NT2/D1 (cell line): ENCODE measurements around the gene TMEM178A.

Experiments used
- DNase-seq: peaks from one replicate; pipeline ENCODE4 v3.0.0-alpha.2; 2011; ENCODE audit warnings: low read depth, low spot score
- H3K27me3 ChIP-seq: 2 replicates; pipeline ENCODE4 v1.6.0; 2011; ENCODE audit warnings: mild to moderate bottlenecking; ENCODE audit not compliant: insufficient read length, insufficient read depth
- H3K36me3 ChIP-seq: 2 replicates; pipeline ENCODE4 v1.6.1; 2011; ENCODE audit warnings: mild to moderate bottlenecking, low read length, mixed read lengths; ENCODE audit not compliant: insufficient read depth, insufficient read length
- H3K4me1 ChIP-seq: 2 replicates; pipeline ENCODE4 v1.5.1; 2011; ENCODE audit not compliant: insufficient read depth, insufficient read length
- H3K4me3 ChIP-seq: 2 replicates; pipeline ENCODE4 v1.5.1; 2011; ENCODE audit warnings: low read depth; ENCODE audit not compliant: insufficient read length
- H3K9ac ChIP-seq: 2 replicates; pipeline ENCODE4 v1.6.0; 2011; ENCODE audit warnings: low read depth; ENCODE audit not compliant: insufficient read length
- H3K9me3 ChIP-seq: 2 replicates; pipeline ENCODE4 v1.5.1; 2011; ENCODE audit warnings: mild to moderate bottlenecking, low read length; ENCODE audit not compliant: insufficient read depth
- SUZ12 ChIP-seq: IDR thresholded peaks from 2 replicates; pipeline ENCODE4 v1.6.1; 2011; ENCODE audit not compliant: insufficient read length, insufficient read depth; ENCODE audit errors: extremely low read depth
- YY1 ChIP-seq: IDR thresholded peaks from 2 replicates; pipeline ENCODE4 v1.6.1; 2011; ENCODE audit not compliant: insufficient read length, insufficient read depth
- ZNF274 ChIP-seq: IDR thresholded peaks from 2 replicates; pipeline ENCODE4 v1.6.1; 2011; ENCODE audit warnings: mild to moderate bottlenecking, low read depth, low read length

The TMEM178A gene

DNA sequence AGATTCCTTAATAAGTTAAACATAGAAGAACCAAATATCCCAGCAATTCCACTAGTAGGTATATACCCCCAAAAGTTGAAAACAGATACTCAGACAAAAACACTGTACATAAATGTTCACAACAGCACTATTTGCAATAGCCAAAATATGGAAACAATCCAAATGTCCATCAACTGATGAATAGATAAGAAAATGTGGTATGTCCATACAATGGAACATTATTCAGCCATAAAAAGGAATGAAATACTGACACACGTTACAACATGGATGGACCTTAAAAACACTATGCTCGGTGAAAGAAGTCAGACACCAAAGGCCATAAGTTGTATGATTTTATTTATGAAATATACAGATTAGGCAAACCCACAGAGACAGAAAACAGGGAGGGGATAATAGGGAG is 12.5 kb downstream of the TMEM178A start:
- Histone ChIP-seq H3K9me3 (peaks cover 14% of the 10 kb centered on the region; the same call in 1 of the 2 replicates), H3K9ac (no peak overlapping the region), H3K4me1 (no peaks in the 10 kb centered on the region), H3K36me3 (no peaks in the 10 kb centered on the region), H3K4me3 (no peak overlapping the region), H3K27me3 (no peaks in the 10 kb centered on the region)
- DNase-seq, result no peak
- TF ChIP-seq SUZ12, result no peak
- TF ChIP-seq ZNF274, result no peak
- no peak for TF ChIP-seq YY1

DNA sequence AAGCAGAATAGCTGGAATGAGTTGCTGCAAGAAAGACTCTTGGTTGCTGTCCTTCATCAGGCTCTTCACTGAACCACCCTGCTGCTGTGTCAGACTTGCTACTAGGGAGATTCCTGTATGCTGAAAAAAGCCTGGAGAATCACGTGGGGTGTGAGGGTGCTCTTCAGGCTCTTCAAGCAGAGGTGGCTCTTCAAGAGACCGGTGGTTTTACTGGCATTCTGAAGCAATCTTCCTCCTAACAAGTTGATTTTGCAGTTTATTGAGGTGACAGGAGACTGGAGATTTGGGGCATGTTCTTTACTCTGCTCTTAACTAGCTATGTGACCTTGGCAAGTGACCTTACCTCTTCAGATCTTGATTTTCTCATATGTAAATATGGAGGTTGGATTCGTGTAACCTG is 14.1 kb downstream of the TMEM178A start:
- H3K4me1 ChIP-seq, result no peaks in the 10 kb centered on the region
- no peaks in the 10 kb centered on the region for H3K27me3 ChIP-seq
- H3K36me3 ChIP-seq, result no peaks in the 10 kb centered on the region
- DNase-seq, result no peak
- H3K4me3 ChIP-seq, result no peak overlapping the region
- no peak for TF ChIP-seq YY1
- TF ChIP-seq ZNF274, result no peak
- TF ChIP-seq SUZ12, result no peak
- no peak overlapping the region for H3K9ac ChIP-seq
- H3K9me3 ChIP-seq, result peaks cover 14% of the 10 kb centered on the region; the same call in 1 of the 2 replicates

DNA sequence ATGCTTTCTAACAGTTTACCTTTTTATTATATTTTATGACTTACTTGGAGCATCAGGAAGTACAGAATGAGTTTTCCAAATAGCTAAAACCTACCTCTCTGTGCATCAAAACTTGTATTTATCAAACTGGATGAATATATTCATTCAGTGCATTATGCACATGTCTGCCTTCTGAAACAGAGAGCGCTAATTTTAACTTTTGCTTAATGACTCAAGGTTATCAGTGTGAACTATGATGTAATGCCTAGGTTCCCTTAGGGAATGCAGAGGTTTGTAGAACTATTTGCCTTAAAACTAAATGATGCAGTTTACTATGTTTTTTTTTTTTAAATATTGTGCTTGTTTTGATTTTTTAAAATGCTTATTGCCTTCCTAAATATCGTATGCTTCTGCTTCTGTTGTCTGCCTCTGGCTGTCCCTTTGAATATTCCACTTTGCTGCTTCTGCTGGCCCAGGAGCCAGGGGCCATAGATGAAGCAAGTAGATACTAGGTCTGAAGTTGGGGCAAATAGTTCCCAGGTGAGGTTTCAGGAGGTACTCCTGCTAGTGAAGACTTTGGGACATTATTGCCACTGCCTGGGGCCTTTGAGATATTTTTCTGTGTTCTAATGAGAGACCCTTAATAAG is 16.5 kb downstream of the TMEM178A start:
- Histone ChIP-seq H3K27me3 (no peaks in the 10 kb centered on the region), H3K4me3 (no peak overlapping the region)

DNA sequence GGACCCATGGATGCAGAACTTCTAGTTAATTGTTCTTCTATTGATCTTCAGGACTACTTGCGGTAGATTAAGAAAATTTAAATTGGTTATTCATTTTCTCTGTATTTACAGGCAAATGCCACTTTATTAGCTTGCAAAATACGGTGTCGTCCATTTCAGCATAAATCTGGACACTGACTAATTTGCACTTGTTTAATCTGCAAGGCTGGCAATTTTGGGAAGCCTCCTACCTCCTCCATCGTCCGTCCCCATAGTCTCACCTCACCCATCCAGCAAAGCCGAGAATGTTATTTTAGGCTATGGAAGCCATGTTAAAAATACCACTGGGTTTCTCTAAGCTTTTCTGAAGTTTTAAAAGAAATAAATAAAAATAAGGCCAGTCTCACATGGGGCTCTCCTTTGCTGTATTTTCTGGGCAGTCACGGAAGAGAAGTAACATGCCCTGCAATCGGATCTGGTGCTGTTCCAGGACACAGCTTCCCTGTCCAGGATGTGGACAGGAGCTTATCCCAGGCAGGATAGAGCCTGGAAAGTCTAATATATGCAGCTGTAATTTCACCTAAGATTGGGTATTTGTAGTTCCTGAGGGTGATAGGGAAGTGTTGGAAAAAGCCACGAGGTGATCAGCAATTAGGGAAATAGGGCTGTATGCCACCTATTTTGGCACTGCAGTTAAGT is 17.4 kb downstream of the TMEM178A start:
- Histone ChIP-seq H3K4me3 (no peak overlapping the region), H3K36me3 (no peaks in the 10 kb centered on the region), H3K9ac (no peak overlapping the region), H3K4me1 (no peaks in the 10 kb centered on the region), H3K27me3 (no peaks in the 10 kb centered on the region), H3K9me3 (0 out of 2 replicates have a peak, but pooled peaks cover 6% of the 10 kb centered on the region)
- no peak for TF ChIP-seq ZNF274
- TF ChIP-seq YY1, result no peak
- TF ChIP-seq SUZ12, result no peak
- DNase-seq, result no peak

More for the DNA sequence above, 16.5 kb downstream of the TMEM178A start:
- DNase-seq, result no peak
- TF ChIP-seq ZNF274 (no peak), SUZ12 (no peak), YY1 (no peak)
- no peaks in the 10 kb centered on the region for H3K36me3 ChIP-seq
- H3K4me1 ChIP-seq, result no peaks in the 10 kb centered on the region
- peaks cover 14% of the 10 kb centered on the region; the same call in 1 of the 2 replicates for H3K9me3 ChIP-seq
- H3K9ac ChIP-seq, result no peak overlapping the region

DNA sequence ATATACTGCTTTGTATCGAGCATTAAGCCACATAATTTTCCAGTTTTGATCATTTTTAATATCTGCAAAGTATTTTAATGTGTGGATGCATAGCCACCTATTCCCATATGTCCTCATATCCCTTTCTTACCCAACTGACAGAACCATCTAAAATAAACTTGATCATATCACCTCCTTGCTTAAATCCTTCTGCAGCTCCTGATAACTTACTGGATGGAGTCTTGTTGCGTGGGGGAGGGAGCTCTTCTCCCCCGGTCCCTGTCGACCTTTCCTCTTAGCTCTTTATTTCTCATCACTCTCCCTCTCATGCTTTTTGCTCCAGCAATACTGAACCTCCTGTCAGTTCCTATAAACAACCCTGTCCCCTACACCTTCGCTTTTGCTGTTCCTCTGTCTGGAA is 18.7 kb downstream of the TMEM178A start:
- Histone ChIP-seq H3K27me3 (no peaks in the 10 kb centered on the region), H3K4me1 (no peaks in the 10 kb centered on the region), H3K9ac (no peak overlapping the region), H3K36me3 (no peaks in the 10 kb centered on the region), H3K9me3 (no peaks in the 10 kb centered on the region), H3K4me3 (no peak overlapping the region)
- no peak for TF ChIP-seq SUZ12
- no peak for TF ChIP-seq YY1
- TF ChIP-seq ZNF274, result no peak
- no peak for DNase-seq

DNA sequence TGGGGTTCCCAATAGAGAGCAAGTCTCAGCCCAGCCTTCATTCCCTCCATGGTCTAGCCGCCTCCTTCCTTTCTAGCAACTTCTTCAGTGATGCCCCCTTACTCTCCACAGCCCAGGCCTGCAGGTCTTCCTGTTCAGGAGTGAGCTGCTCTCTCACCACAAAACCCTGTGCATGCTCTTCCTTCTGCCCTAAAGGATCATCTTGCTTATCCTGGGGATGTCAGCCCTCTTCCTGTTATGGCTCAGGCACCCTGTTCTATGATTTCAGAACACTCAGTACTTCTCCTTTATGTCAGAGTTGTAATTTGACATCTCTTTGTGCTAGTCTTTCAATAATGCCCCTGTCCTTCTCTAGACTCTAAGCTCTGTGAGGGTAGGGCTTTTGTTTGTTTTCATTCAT is 19.4 kb downstream of the TMEM178A start:
- no peak overlapping the region for H3K9ac ChIP-seq
- no peaks in the 10 kb centered on the region for H3K36me3 ChIP-seq
- H3K9me3 ChIP-seq, result no peaks in the 10 kb centered on the region
- no peaks in the 10 kb centered on the region for H3K27me3 ChIP-seq
- H3K4me1 ChIP-seq, result no peaks in the 10 kb centered on the region
- no peak overlapping the region for H3K4me3 ChIP-seq
- TF ChIP-seq SUZ12 (no peak), ZNF274 (no peak), YY1 (no peak)
- no peak for DNase-seq

DNA sequence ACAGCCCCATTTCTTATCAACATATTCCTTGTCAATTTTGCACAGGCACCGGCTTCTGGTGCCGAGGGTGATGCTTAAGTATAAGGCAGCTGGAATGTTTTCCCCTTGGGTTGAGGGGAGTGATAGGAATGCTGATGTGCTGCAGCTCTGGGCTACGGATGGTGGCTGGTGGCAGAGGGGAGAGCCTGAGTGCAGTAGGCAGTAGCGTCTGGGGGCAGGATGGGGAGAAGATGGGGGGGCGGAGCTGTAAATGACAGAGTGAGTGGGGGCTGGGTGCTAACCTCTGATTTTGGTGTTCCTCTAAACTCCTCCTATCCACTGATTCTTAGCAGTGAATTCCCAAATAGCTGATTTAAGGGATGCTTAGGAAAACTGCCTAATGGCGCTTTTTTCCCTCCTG is 20.7 kb downstream of the TMEM178A start:
- Histone ChIP-seq H3K4me3 (no peak overlapping the region), H3K27me3 (no peaks in the 10 kb centered on the region), H3K36me3 (no peaks in the 10 kb centered on the region), H3K9me3 (peaks cover 8% of the 10 kb centered on the region; the same call in 1 of the 2 replicates), H3K9ac (no peak overlapping the region), H3K4me1 (no peaks in the 10 kb centered on the region)
- TF ChIP-seq YY1 (no peak), ZNF274 (no peak), SUZ12 (no peak)
- DNase-seq, result no peak
